PC-9 (cell line): ENCODE results near the gene CXorf66. TPM values are rescaled to one million over a fixed set of nuclear protein-coding genes. Genes with fewer than 3 reads are reported as not detected.

ENCODE experiments used
- BruUV-seq: library from RNA; stranded (reverse); fragments of 400-500 nt; replicated peaks from 2 replicates; lab custom pipeline; 2021; lab: Mats Ljungman, UMichigan
- CTCF ChIA-PET: fragments of 300-600 bp; sonication (Branson Sonifier 250); formaldehyde crosslinking; loops from one replicate; lab custom pipeline; 2022; ENCODE audit warnings: antibody characterized with exemption; lab: Charles Lee
- POLR2A ChIA-PET: fragments of 300-600 bp; sonication (Branson Sonifier 250); formaldehyde crosslinking; loops from one replicate; lab custom pipeline; 2022; ENCODE audit warnings: antibody characterized with exemption; ENCODE audit not compliant: unreplicated experiment; lab: Charles Lee
- DNase-seq, 2 experiments: peaks; one replicate each; pipeline versions ENCODE4 v3.0.0 to v3.0.0-alpha.2; 2015 to 2022; ENCODE audit warnings: mixed read lengths in 1 of 2
- H2AFZ ChIP-seq: fragments of 200-600 bp; sonication (generic); 2 replicates; pipeline ENCODE4 v1.8.1; 2017; ENCODE audit warnings: antibody characterized with exemption
- H3F3A ChIP-seq: fragments of 200-600 bp; sonication (generic); 2 replicates; pipeline ENCODE4 v1.8.1; 2017; ENCODE audit warnings: antibody characterized with exemption, mild to moderate bottlenecking, low read depth; ENCODE audit not compliant: insufficient read depth
- H3K27ac ChIP-seq: fragments of 200-600 bp; sonication (generic); 2 replicates; pipeline ENCODE4 v1.6.1; 2016; ENCODE audit warnings: mixed run types
- H3K27me3 ChIP-seq: fragments of 200-600 bp; sonication (generic); 2 replicates; pipeline ENCODE4 v1.6.1; 2016; ENCODE audit warnings: low read depth, mixed run types; ENCODE audit not compliant: insufficient read depth
- H3K36me3 ChIP-seq: fragments of 200-600 bp; sonication (generic); 2 replicates; pipeline ENCODE4 v1.6.1; 2016; ENCODE audit warnings: low read depth, mixed run types
- H3K4me1 ChIP-seq: fragments of 200-600 bp; sonication (generic); replicated peaks from 2 replicates; pipeline ENCODE4 v1.6.1; 2016; ENCODE audit warnings: mixed run types; ENCODE audit not compliant: insufficient read depth
- H3K4me2 ChIP-seq: fragments of 200-600 bp; sonication (generic); 2 replicates; pipeline ENCODE4 v1.6.1; 2017; ENCODE audit warnings: mixed run types
- H3K4me3 ChIP-seq: fragments of 200-600 bp; sonication (generic); 2 replicates; pipeline ENCODE4 v1.6.1; 2016; ENCODE audit warnings: mixed run types
- H3K79me2 ChIP-seq: fragments of 200-600 bp; sonication (generic); 2 replicates; pipeline ENCODE4 v1.6.1; 2017; ENCODE audit warnings: low read depth, mixed run types
- H3K9me2 ChIP-seq: fragments of 200-600 bp; sonication (generic); 2 replicates; pipeline ENCODE4 v1.8.1; 2017; ENCODE audit warnings: mild to moderate bottlenecking; ENCODE audit not compliant: insufficient read depth
- H3K9me3 ChIP-seq: fragments of 200-600 bp; sonication (generic); 2 replicates; pipeline ENCODE4 v1.8.1; 2016; ENCODE audit warnings: low read depth; ENCODE audit not compliant: insufficient read depth
- H4K20me1 ChIP-seq: fragments of 200-600 bp; sonication (generic); 2 replicates; pipeline ENCODE4 v1.8.1; 2017; ENCODE audit not compliant: insufficient read depth
- CTCF ChIP-seq: fragments of 200-600 bp; sonication (generic); conservative IDR thresholded peaks from 2 replicates; pipeline ENCODE4 v1.6.1; 2017; ENCODE audit warnings: mixed run types, antibody characterized with exemption, mild to moderate bottlenecking, moderate library complexity
- EZH2 ChIP-seq: fragments of 200-600 bp; sonication (generic); IDR thresholded peaks from 2 replicates; pipeline ENCODE4 v1.8.0; 2017; ENCODE audit warnings: antibody characterized with exemption, low read depth
- intact Hi-C: fragments of 100-400 bp; cut with micrococcal nuclease; formaldehyde crosslinking; loops from one replicate; pipeline ENCODE4 v1.10.0; 2022; ENCODE audit not compliant: unreplicated experiment
- total RNA-seq: library from RNA; stranded (reverse); gene quantifications from 2 replicates; pipeline ENCODE4 v1.2.3, GENCODE V29; 2021

The CXorf66 gene
- total RNA-seq, 1 experiment from 2014 or later: not detected

GRCh38 chrX:139930916-139931645 lies 34.2 kb downstream of the CXorf66 start:
- DNase-seq: peak in 1 of 2 experiments; percentile 9
- POLR2A ChIA-PET: no interaction called here

GRCh38 chrX:139930401-139930800 lies 34.9 kb downstream of the CXorf66 start:
- Histone ChIP-seq H3K4me1 (0 out of 2 replicates have a peak, but pooled peaks cover 6% of the 10 kb centered on the region), H3K4me2 (peak overlapping the region; percentile 83), H3K27ac (no peak overlapping the region), H3K27me3 (no peaks in the 10 kb centered on the region), H3K9me3 (no peaks in the 10 kb centered on the region), H3K9me2 (no peaks in the 10 kb centered on the region), H2AFZ (no peak overlapping the region), H3K36me3 (no peaks in the 10 kb centered on the region), H3F3A (peaks cover 6% of the 10 kb centered on the region; the same call in 1 of the 2 replicates), H3K4me3 (peak overlapping the region; percentile 74; the same call in 1 of the 2 replicates), H4K20me1 (no peaks in the 10 kb centered on the region), H3K79me2 (no peaks in the 10 kb centered on the region)
- ChIA-PET POLR2A (no interaction called here), CTCF (no interaction called here)
- no peak for DNase-seq
- TF ChIP-seq CTCF (no peak), EZH2 (no peak)
- BruUV-seq: no TSS peak
- intact Hi-C loops: loop anchor here (2.0 to 10.0 kb wide), 2 partner anchors 40 to 116 kb away; no protein-coding TSS in a partner anchor

More at GRCh38 chrX:139930916-139931645, 34.2 kb downstream of the CXorf66 start:
- Histone ChIP-seq H3K4me2 (peak overlapping the region; percentile 83), H3F3A (peaks cover 6% of the 10 kb centered on the region; the same call in 1 of the 2 replicates), H3K79me2 (no peaks in the 10 kb centered on the region), H2AFZ (peak overlapping the region; percentile 91), H3K9me2 (no peaks in the 10 kb centered on the region), H3K9me3 (no peaks in the 10 kb centered on the region), H3K27me3 (no peaks in the 10 kb centered on the region), H3K27ac (no peak overlapping the region), H3K4me3 (peak overlapping the region; percentile 74), H3K36me3 (no peaks in the 10 kb centered on the region), H4K20me1 (no peaks in the 10 kb centered on the region), H3K4me1 (0 out of 2 replicates have a peak, but pooled peaks cover 6% of the 10 kb centered on the region)
- CTCF ChIA-PET: no interaction called here
- intact Hi-C loops: loop anchor here (2.0 to 10.0 kb wide), 2 partner anchors 40 to 116 kb away; no protein-coding TSS in a partner anchor
- TSS peak; percentile 44 for BruUV-seq
- TF ChIP-seq CTCF: no peak
- TF ChIP-seq EZH2: no peak

- no TSS peak for BruUV-seq
- H3K27me3 ChIP-seq: no peaks in the 10 kb centered on the region
- no peaks in the 10 kb centered on the region for H4K20me1 ChIP-seq
- ChIA-PET POLR2A (no interaction called here), CTCF (no interaction called here)
- no peaks in the 10 kb centered on the region for H3K79me2 ChIP-seq
- no peak overlapping the region for H3K4me2 ChIP-seq
- 0 out of 2 replicates have a peak, but pooled peaks cover 6% of the 10 kb centered on the region for H3K4me1 ChIP-seq
- no peak for DNase-seq
- H3K4me3 ChIP-seq: no peak overlapping the region
- H3F3A ChIP-seq: peaks cover 6% of the 10 kb centered on the region; the same call in 1 of the 2 replicates
- no peaks in the 10 kb centered on the region for H3K36me3 ChIP-seq
- intact Hi-C loops: loop anchor here (2.0 to 10.0 kb wide), 2 partner anchors 39 to 115 kb away; no protein-coding TSS in a partner anchor
- no peaks in the 10 kb centered on the region for H3K9me2 ChIP-seq
- H3K9me3 ChIP-seq: no peaks in the 10 kb centered on the region
- no peak overlapping the region for H3K27ac ChIP-seq
- no peak overlapping the region for H2AFZ ChIP-seq
- TF ChIP-seq EZH2 (no peak), CTCF (no peak)
Observed at GRCh38 chrX:139929876-139930275, 35.4 kb downstream of the CXorf66 start.
